Liver (tissue), 9 donors: ENCODE data around the gene SDC1. TPM values are rescaled to one million over a fixed set of nuclear protein-coding genes. Genes with fewer than 3 reads are reported as not detected.

Experiments used
- DNase-seq: peaks from one replicate; pipeline ENCODE4 v3.0.0-alpha.2; 2017; ENCODE audit warnings: low spot score
- H3K27ac ChIP-seq, 2 donors: one replicate each; pipeline ENCODE4 v1.7.0; 2013; ENCODE audit warnings: inconsistent platforms in 2 of 2, low read length in 2 of 2, control low read depth in 1 of 2, low read depth in 1 of 2, mild to moderate bottlenecking in 1 of 2
- H3K27me3 ChIP-seq, 4 donors: one replicate each; pipeline versions ENCODE4 v1.6.1 to v1.7.0; 2013; ENCODE audit warnings: low read length in 3 of 4, inconsistent platforms in 1 of 4, mild to moderate bottlenecking in 1 of 4, moderate library complexity in 1 of 4; ENCODE audit not compliant: control insufficient read depth in 4 of 4, insufficient read depth in 4 of 4
- H3K36me3 ChIP-seq, 4 donors: one replicate each; pipeline versions ENCODE4 v1.6.1 to v1.7.0; 2013; ENCODE audit warnings: low read length in 3 of 4, mild to moderate bottlenecking in 3 of 4, low read depth in 1 of 4, moderate library complexity in 1 of 4; ENCODE audit not compliant: control insufficient read depth in 4 of 4, insufficient read depth in 3 of 4
- H3K4me1 ChIP-seq, 4 donors: one replicate each; pipeline versions ENCODE4 v1.6.1 to v1.7.0; 2013; ENCODE audit warnings: low read length in 3 of 4, mild to moderate bottlenecking in 3 of 4, moderate library complexity in 1 of 4; ENCODE audit not compliant: control insufficient read depth in 4 of 4, insufficient read depth in 4 of 4
- H3K4me3 ChIP-seq, 3 donors: one replicate each; pipeline versions ENCODE4 v1.6.1 to v1.7.0; 2013; ENCODE audit warnings: low read length in 3 of 3, control low read depth in 1 of 3, low read depth in 1 of 3, mild to moderate bottlenecking in 1 of 3
- H3K9ac ChIP-seq, 2 donors: one replicate each; pipeline ENCODE4 v1.7.0; 2013; ENCODE audit warnings: low read length in 2 of 2, mild to moderate bottlenecking in 2 of 2, moderate library complexity in 2 of 2, control low read depth in 1 of 2, low read depth in 1 of 2
- H3K9me3 ChIP-seq, 4 donors: one replicate each; pipeline versions ENCODE4 v1.6.1 to v1.7.0; 2013; ENCODE audit warnings: low read length in 3 of 4; ENCODE audit not compliant: control insufficient read depth in 4 of 4
- ATF3 ChIP-seq: IDR thresholded peaks from 2 replicates; pipeline ENCODE4 v1.6.1; 2016; ENCODE audit warnings: antibody characterized with exemption
- CTCF ChIP-seq: fragments of 150-350 bp; IDR thresholded peaks from 2 replicates; pipeline ENCODE4 v1.5.1; 2017; ENCODE audit warnings: improper control_type of control experiment, low read depth, low read length; ENCODE audit not compliant: missing input control
- EGR1 ChIP-seq, 2 donors: IDR thresholded peaks; 2 replicates each; pipeline ENCODE4 v1.6.1; 2016 to 2018; ENCODE audit warnings: antibody characterized with exemption in 2 of 2, low read depth in 2 of 2
- FOXA1 ChIP-seq: IDR thresholded peaks from 2 replicates; pipeline ENCODE4 v1.6.1; 2016; ENCODE audit warnings: antibody characterized with exemption
- GABPA ChIP-seq, 2 donors: IDR thresholded peaks in 1 of 2; conservative IDR thresholded peaks in 1 of 2; 2 replicates each; pipeline ENCODE4 v1.6.1; 2016; ENCODE audit warnings: antibody characterized with exemption in 2 of 2, mild to moderate bottlenecking in 1 of 2, moderate library complexity in 1 of 2
- HNF4A ChIP-seq, 2 donors: conservative IDR thresholded peaks; 2 replicates each; pipeline ENCODE4 v1.6.1; 2016; ENCODE audit warnings: antibody characterized with exemption in 2 of 2, mild to moderate bottlenecking in 2 of 2
- HNF4G ChIP-seq: IDR thresholded peaks from 2 replicates; pipeline ENCODE4 v1.6.1; 2016; ENCODE audit warnings: antibody characterized with exemption
- JUND ChIP-seq, 2 donors: IDR thresholded peaks; 2 replicates each; pipeline ENCODE4 v1.6.1; 2016; ENCODE audit warnings: antibody characterized with exemption in 2 of 2
- MAX ChIP-seq: IDR thresholded peaks from 2 replicates; pipeline ENCODE4 v1.6.1; 2016; ENCODE audit warnings: antibody characterized with exemption
- NR2F2 ChIP-seq: IDR thresholded peaks from 2 replicates; pipeline ENCODE4 v1.6.1; 2016; ENCODE audit warnings: antibody characterized with exemption
- RAD21 ChIP-seq, 2 donors: IDR thresholded peaks; 2 replicates each; pipeline ENCODE4 v1.6.1; 2016; ENCODE audit warnings: antibody characterized with exemption in 2 of 2, mild to moderate bottlenecking in 2 of 2
- REST ChIP-seq: IDR thresholded peaks from 2 replicates; pipeline ENCODE4 v1.6.1; 2016; ENCODE audit warnings: antibody characterized with exemption, mild to moderate bottlenecking
- RXRA ChIP-seq, 2 donors: IDR thresholded peaks; 2 replicates each; pipeline ENCODE4 v1.6.1; 2017 to 2018; ENCODE audit warnings: antibody characterized with exemption in 2 of 2, mild to moderate bottlenecking in 1 of 2
- SP1 ChIP-seq: IDR thresholded peaks from 2 replicates; pipeline ENCODE4 v1.6.1; 2018; ENCODE audit warnings: antibody characterized with exemption, mild to moderate bottlenecking
- TAF1 ChIP-seq: conservative IDR thresholded peaks from 2 replicates; pipeline ENCODE4 v1.6.1; 2016; ENCODE audit warnings: antibody characterized with exemption, mild to moderate bottlenecking
- YY1 ChIP-seq: IDR thresholded peaks from 2 replicates; pipeline ENCODE4 v1.6.1; 2016; ENCODE audit warnings: antibody characterized with exemption, mild to moderate bottlenecking
- ZBTB33 ChIP-seq: IDR thresholded peaks from 2 replicates; pipeline ENCODE4 v1.6.1; 2016; ENCODE audit warnings: antibody characterized with exemption
- WGBS: extraction: QIAGEN DNeasy Blood & Tissue Kit; methylation state at CpG from one replicate; pipeline ENCODE4 v1.1.7; 2013; 5-methylcytosine and 5-hydroxymethylcytosine counted together
- polyA plus RNA-seq, 2 donors: library from polyadenylated mRNA; stranded (reverse) in 1 of 2; unstranded in 1 of 2; fragments of 200-250 nt in 1 of 2; fragments of >200 nt in 1 of 2; fragmentation: Nextera tagmentation in 1 of 2; extraction: Ambion mirVana in 1 of 2; gene quantifications; one replicate each; pipeline versions ENCODE4 v1.2.1 to v1.2.3, GENCODE V29; 2013 to 2015
- total RNA-seq, 2 donors: library from RNA; depleted of rRNA; stranded (reverse); fragments of >200 nt; gene quantifications; one replicate each; pipeline ENCODE4 v1.2.3, GENCODE V29; 2014
- donor health status: healthy.
- donor health status: healthy.
- donor health status: healthy.
- donor health status: healthy.
- donor health status: healthy.

Gene SDC1
- total and polyA plus RNA-seq, 4 donors = 99.6 to 363 (median 196) TPM

- Histone ChIP-seq H3K36me3 (peaks cover 0 to 8% (median 2%) of the 10 kb centered on the region in 4 donors), H3K4me1 (peaks cover 31 to 96% (median 64%) of the 10 kb centered on the region in 4 donors), H3K9me3 (no peaks in the 10 kb centered on the region), H3K27ac (peak overlapping the region; percentile 94 to 98), H3K27me3 (no peaks in the 10 kb centered on the region), H3K4me3 (no peak overlapping the region), H3K9ac (peak overlapping the region; percentile 61 to 70)
- DNase-seq = no peak
- TF ChIP-seq RAD21 (IDR thresholded peaks at IDR 0.05) = peak; percentile 48 to 49
- TF ChIP-seq YY1 = no peak
- no peak for TF ChIP-seq HNF4G
- peak; percentile 48 for TF ChIP-seq SP1
- TF ChIP-seq MAX = no peak
- no peak for TF ChIP-seq JUND (IDR thresholded peaks at IDR 0.05)
- peak; percentile 42 to 71 for TF ChIP-seq RXRA (IDR thresholded peaks at IDR 0.05)
- TF ChIP-seq HNF4A (conservative IDR thresholded peaks at IDR 0.05) = peak; percentile 61 to 67
- peak; percentile 20 for TF ChIP-seq TAF1
- TF ChIP-seq REST = peak; percentile 15
- no peak for TF ChIP-seq GABPA (IDR thresholded peaks at IDR 0.05 in 1 of 2, conservative IDR thresholded peaks at IDR 0.05 in 1 of 2)
- TF ChIP-seq FOXA1 = peak; percentile 31
- TF ChIP-seq EGR1 (IDR thresholded peaks at IDR 0.05; ENCODE audit: low read depth in 2 of 2) = peak; percentile 42 to 82
- WGBS = 34% methylated on average over 10 of the region's 10 CpGs
Measured at GRCh38 chr2:20205915-20206524, 18.9 kb downstream of the SDC1 start.

GRCh38 chr2:20205069-20205468 lies 19.9 kb downstream of the SDC1 start:
- H3K27me3 ChIP-seq = no peaks in the 10 kb centered on the region
- DNase-seq = no peak
- peaks cover 23 to 97% (median 65%) of the 10 kb centered on the region in 4 donors for H3K4me1 ChIP-seq
- peak overlapping the region; percentile 94 to 98 for H3K27ac ChIP-seq
- WGBS = 60% methylated on average over 7 of the region's 7 CpGs
- H3K9me3 ChIP-seq = no peaks in the 10 kb centered on the region
- H3K4me3 ChIP-seq = no peak overlapping the region
- no peak overlapping the region for H3K9ac ChIP-seq
- TF ChIP-seq RAD21 (IDR thresholded peaks at IDR 0.05) = no peak
- peak; percentile 22 to 38 for TF ChIP-seq RXRA (IDR thresholded peaks at IDR 0.05)
- TF ChIP-seq ZBTB33 = no peak
- TF ChIP-seq ATF3 = no peak
- no peak for TF ChIP-seq MAX
- TF ChIP-seq HNF4A (conservative IDR thresholded peaks at IDR 0.05) = peak; percentile 44 to 53
- no peak for TF ChIP-seq NR2F2
- no peak for TF ChIP-seq CTCF
- no peak for TF ChIP-seq JUND (IDR thresholded peaks at IDR 0.05)
- H3K36me3 ChIP-seq = peaks cover 0 to 8% (median 2%) of the 10 kb centered on the region in 4 donors
